ENCODE data around the gene CASQ1. TPM values are rescaled to one million over a fixed set of nuclear protein-coding genes. Genes with fewer than 3 reads are reported as not detected.

CASQ1 gene
- total and polyA plus RNA-seq, 3 donors from 2014 or later = 3.4 to 10.2 (median 5.6) TPM

DNA sequence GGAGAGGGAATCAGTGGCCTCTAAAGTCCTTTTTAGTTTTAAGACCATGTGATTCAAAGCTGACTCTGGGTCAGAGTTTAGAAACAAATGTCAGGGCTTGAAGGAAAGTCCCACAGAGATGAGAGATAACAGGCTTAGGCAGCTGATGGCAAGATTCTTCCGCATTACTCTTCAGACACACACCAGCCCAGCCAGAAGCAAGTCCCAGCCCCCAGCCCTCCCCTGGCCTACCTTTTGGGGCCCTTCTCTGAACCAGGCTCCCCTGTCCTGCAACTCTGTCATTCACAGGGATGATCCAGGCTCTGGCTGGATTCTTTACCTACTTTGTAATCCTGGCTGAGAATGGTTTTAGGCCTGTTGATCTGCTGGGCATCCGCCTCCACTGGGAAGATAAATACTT lies 13.1 kb upstream of the CASQ1 start:
- 84 to 92% methylated on average over 2 of the region's 2 CpGs for WGBS, 2 donors
- no peak overlapping the region for H3K27ac ChIP-seq
- no peaks in the 10 kb centered on the region for H3K36me3 ChIP-seq (ENCODE audit: low read depth, missing control alignments)
- H3K4me1 ChIP-seq = peaks cover 7% of the 10 kb centered on the region
- H3K27me3 ChIP-seq = no peaks in the 10 kb centered on the region
- intact Hi-C loops (cut with DNase I; ENCODE audit: low total_unique reads) = no loop called here
- H3K4me3 ChIP-seq = no peak overlapping the region
- no peak for DNase-seq
- no peaks in the 10 kb centered on the region for H3K9me3 ChIP-seq
- no peak for TF ChIP-seq POLR2A (IDR thresholded peaks at IDR 0.05)
- TF ChIP-seq CTCF (IDR thresholded peaks at IDR 0.05) = no peak

DNA sequence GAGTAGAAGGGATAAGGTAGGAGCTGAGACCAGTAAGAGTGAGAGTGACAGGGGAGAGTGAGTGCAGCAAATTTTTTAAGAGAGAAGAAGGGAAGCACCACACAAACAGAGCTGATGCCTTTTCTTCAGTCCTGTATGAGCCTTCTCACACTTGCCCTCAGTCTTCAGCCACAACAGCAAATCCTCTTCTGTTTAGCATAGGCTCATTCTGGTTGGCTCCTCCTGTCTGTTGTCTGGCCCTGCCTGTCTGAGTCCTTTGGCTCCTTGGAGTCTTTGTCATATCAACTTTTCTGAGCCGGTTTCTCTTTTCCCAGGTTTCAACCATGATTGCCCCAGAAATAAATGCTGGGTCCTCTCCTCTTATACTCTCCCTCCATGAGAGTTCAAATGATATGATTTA lies 12.7 kb upstream of the CASQ1 start:
- Histone ChIP-seq H3K27me3 (no peaks in the 10 kb centered on the region), H3K4me1 (peaks cover 7% of the 10 kb centered on the region), H3K36me3 (ENCODE audit: low read depth, missing control alignments) (no peaks in the 10 kb centered on the region), H3K4me3 (no peak overlapping the region), H3K9me3 (no peaks in the 10 kb centered on the region), H3K27ac (no peak overlapping the region)
- intact Hi-C loops (cut with DNase I; ENCODE audit: low total_unique reads) = no loop called here
- 83 to 84% methylated on average over 1 of the region's 1 CpG for WGBS, 2 donors
- TF ChIP-seq POLR2A (IDR thresholded peaks at IDR 0.05) (no peak), CTCF (IDR thresholded peaks at IDR 0.05) (no peak)
- DNase-seq = no peak

DNA sequence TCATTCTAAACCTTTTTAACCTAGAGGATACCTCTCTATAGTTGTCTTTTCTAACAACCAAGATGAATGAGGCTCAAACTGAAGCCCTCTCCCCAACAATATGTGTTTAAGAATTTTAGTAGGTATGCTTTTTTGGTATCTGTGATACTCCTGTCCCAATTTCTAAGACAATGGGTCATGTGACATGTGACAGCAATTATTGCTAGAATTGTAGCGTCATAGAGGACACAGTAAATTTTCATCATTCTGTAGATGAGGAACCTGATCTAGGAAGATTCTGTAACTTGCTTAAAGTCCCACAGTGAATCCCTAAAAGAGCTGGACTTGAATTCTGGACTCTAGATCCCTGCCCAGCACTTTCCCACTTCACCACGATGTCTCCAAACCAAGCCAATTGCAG lies 11.6 kb upstream of the CASQ1 start:
- no peak overlapping the region for H3K27ac ChIP-seq
- intact Hi-C loops (cut with DNase I; ENCODE audit: low total_unique reads) = no loop called here
- no peak for TF ChIP-seq CTCF (IDR thresholded peaks at IDR 0.05)
- TF ChIP-seq POLR2A (IDR thresholded peaks at IDR 0.05) = no peak
- WGBS, 2 donors = 89 to 100% methylated on average over 2 of the region's 2 CpGs
- peaks cover 7% of the 10 kb centered on the region for H3K4me1 ChIP-seq
- no peaks in the 10 kb centered on the region for H3K36me3 ChIP-seq (ENCODE audit: low read depth, missing control alignments)
- H3K9me3 ChIP-seq = no peaks in the 10 kb centered on the region
- no peak overlapping the region for H3K4me3 ChIP-seq
- H3K27me3 ChIP-seq = no peaks in the 10 kb centered on the region
- DNase-seq = no peak

- Histone ChIP-seq H3K4me1 (peaks cover 7% of the 10 kb centered on the region), H3K27ac (no peak overlapping the region), H3K36me3 (ENCODE audit: low read depth, missing control alignments) (no peaks in the 10 kb centered on the region), H3K27me3 (no peaks in the 10 kb centered on the region), H3K9me3 (no peaks in the 10 kb centered on the region), H3K4me3 (no peak overlapping the region)
- 95 to 96% methylated on average over 4 of the region's 4 CpGs for WGBS, 2 donors
- DNase-seq = no peak
- intact Hi-C loops (cut with DNase I; ENCODE audit: low total_unique reads) = no loop called here
- TF ChIP-seq POLR2A (IDR thresholded peaks at IDR 0.05) = no peak
- no peak for TF ChIP-seq CTCF (IDR thresholded peaks at IDR 0.05)
Measured at GRCh38 chr1:160179336-160179735, 11.0 kb upstream of the CASQ1 start.

DNA sequence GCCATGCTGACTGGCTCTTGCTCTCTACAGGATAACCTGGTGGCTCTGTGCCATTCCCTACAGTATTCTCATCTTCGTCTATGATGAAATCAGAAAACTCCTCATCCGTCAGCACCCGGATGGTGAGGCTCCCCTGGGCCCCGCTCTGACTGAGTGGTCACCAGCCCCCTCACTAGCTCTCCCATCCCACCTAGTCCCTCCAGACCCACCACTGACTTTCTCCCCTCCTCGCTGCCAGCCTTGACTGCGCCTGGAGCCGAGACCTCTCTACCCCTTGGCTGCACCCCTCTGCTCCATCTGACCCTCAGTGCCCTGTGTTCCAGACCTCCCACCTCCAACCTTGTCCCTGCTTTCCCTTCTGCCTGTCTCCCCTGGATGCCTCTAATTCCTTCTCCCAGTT lies 4.1 kb upstream of the CASQ1 start:
- Histone ChIP-seq H3K9me3 (no peaks in the 10 kb centered on the region), H3K27me3 (no peaks in the 10 kb centered on the region), H3K27ac (no peak overlapping the region), H3K4me3 (no peak overlapping the region), H3K4me1 (no peaks in the 10 kb centered on the region), H3K36me3 (ENCODE audit: low read depth, missing control alignments) (no peaks in the 10 kb centered on the region)
- 88 to 95% methylated on average over 7 of the region's 7 CpGs for WGBS, 2 donors
- no peak for TF ChIP-seq POLR2A (IDR thresholded peaks at IDR 0.05)
- no peak for TF ChIP-seq CTCF (IDR thresholded peaks at IDR 0.05)
- intact Hi-C loops (cut with DNase I; ENCODE audit: low total_unique reads) = no loop called here
- no peak for DNase-seq
